NCI-H2196 treated with DMSO at 0.1 percent for 48 hours (cell line): Measurements from ENCODE around the gene RHBDL1.
"Not testable (repeated sequence)": the region's sequence is repeated elsewhere in the genome, so short reads cannot be mapped to it uniquely, and the experiment has no call there.

Experiments
- DNase-seq: peaks from one replicate; lab custom pipeline; 2025; ENCODE audit not compliant: unreplicated experiment; lab: John Stamatoyannopoulos, UW

Gene RHBDL1

GRCh38 chr16:684071-684794 is 8.8 kb downstream of the RHBDL1 start, which contains the start of gene JMJD8:
JMJD8 (minus strand) TSS chr16:684334; CDS start chr16:684319, 15 bp downstream.
- peak; percentile 95 for DNase-seq

- DNase-seq: peak; percentile 91
These were observed 9.7 kb downstream of the RHBDL1 start for GRCh38 chr16:684961-685696.

- DNase-seq: peak; percentile 41
These were observed 10.5 kb downstream of the RHBDL1 start for GRCh38 chr16:685967-686366.

GRCh38 chr16:686459-687260 is 11.2 kb downstream of the RHBDL1 start:
- no peak for DNase-seq

GRCh38 chr16:687499-687898 is 12.0 kb downstream of the RHBDL1 start:
- DNase-seq: no peak

- no peak for DNase-seq
These were observed 13.9 kb downstream of the RHBDL1 start for GRCh38 chr16:689175-689897.

- not testable (repeated sequence) for DNase-seq
These were observed 15.8 kb downstream of the RHBDL1 start for GRCh38 chr16:691242-691641.

GRCh38 chr16:692356-693108 is 17.1 kb downstream of the RHBDL1 start:
- no peak for DNase-seq

GRCh38 chr16:693364-693763 is 17.9 kb downstream of the RHBDL1 start:
- DNase-seq: no peak

- DNase-seq: no peak
These were observed 18.3 kb downstream of the RHBDL1 start for GRCh38 chr16:693766-694165.

GRCh38 chr16:694187-694862 is 18.9 kb downstream of the RHBDL1 start:
- no peak for DNase-seq

GRCh38 chr16:694863-695354 is 19.4 kb downstream of the RHBDL1 start:
- no peak for DNase-seq

- peak; percentile 96 for DNase-seq
These were observed 20.1 kb downstream of the RHBDL1 start for GRCh38 chr16:695355-696089.

GRCh38 chr16:698911-699671 is 23.6 kb downstream of the RHBDL1 start:
- DNase-seq: no peak

- DNase-seq: no peak
These were observed 25.5 kb downstream of the RHBDL1 start for GRCh38 chr16:700684-701584.

- DNase-seq: no peak
These were observed 26.9 kb downstream of the RHBDL1 start for GRCh38 chr16:702341-702740.

- no peak for DNase-seq
These were observed 27.9 kb downstream of the RHBDL1 start for GRCh38 chr16:703406-703805.
